Mesendoderm (in vitro differentiated cells): ENCODE measurements around the gene TEDC2.

Experiments
- DNase-seq: peaks from one replicate; pipeline ENCODE4 v3.0.0; 2013
- H2AK5ac ChIP-seq: 2 replicates; pipeline ENCODE4 v1.6.1; 2013; ENCODE audit warnings: low read length, inconsistent platforms
- H2BK120ac ChIP-seq: 2 replicates; pipeline ENCODE4 v1.6.1; 2013; ENCODE audit warnings: low read depth, mild to moderate bottlenecking, low read length, moderate library complexity, mixed read lengths
- H2BK15ac ChIP-seq: replicated peaks from 2 replicates; pipeline ENCODE4 v1.6.1; 2013; ENCODE audit warnings: low read depth, mild to moderate bottlenecking, moderate library complexity
- H2BK5ac ChIP-seq: 2 replicates; pipeline ENCODE4 v1.6.1; 2013; ENCODE audit warnings: low read length, inconsistent platforms
- H3K18ac ChIP-seq: 2 replicates; pipeline ENCODE4 v1.6.1; 2013; ENCODE audit warnings: mild to moderate bottlenecking, low read length, mixed read lengths
- H3K23ac ChIP-seq: one replicate; pipeline ENCODE4 v1.6.1; 2013; ENCODE audit warnings: low read length
- H3K27ac ChIP-seq: 2 replicates; pipeline ENCODE4 v1.5.1; 2013; ENCODE audit warnings: low read depth, mild to moderate bottlenecking, inconsistent platforms, low read length, moderate library complexity
- H3K27me3 ChIP-seq: 2 replicates; pipeline ENCODE4 v1.6.1; 2013; ENCODE audit warnings: low read length, control low read depth, mild to moderate bottlenecking, inconsistent platforms; ENCODE audit not compliant: insufficient read depth, poor library complexity
- H3K36me3 ChIP-seq: 2 replicates; pipeline ENCODE4 v1.6.1; 2013; ENCODE audit warnings: low read length, inconsistent platforms; ENCODE audit not compliant: control insufficient read depth, insufficient read depth
- H3K4ac ChIP-seq: one replicate; pipeline ENCODE4 v1.6.1; 2013; ENCODE audit warnings: low read depth, mild to moderate bottlenecking, low read length, moderate library complexity
- H3K4me1 ChIP-seq: 2 replicates; pipeline ENCODE4 v1.6.1; 2013; ENCODE audit warnings: low read depth, low read length, inconsistent platforms; ENCODE audit not compliant: control insufficient read depth
- H3K4me2 ChIP-seq: 2 replicates; pipeline ENCODE4 v1.6.1; 2013; ENCODE audit warnings: low read length
- H3K4me3 ChIP-seq: 2 replicates; pipeline ENCODE4 v1.5.1; 2013; ENCODE audit warnings: mild to moderate bottlenecking, low read length
- H3K56ac ChIP-seq: one replicate; pipeline ENCODE4 v1.6.1; 2013; ENCODE audit warnings: low read length
- H3K79me1 ChIP-seq: 2 replicates; pipeline ENCODE4 v1.6.1; 2013; ENCODE audit warnings: low read length, inconsistent platforms
- H3K79me2 ChIP-seq: 2 replicates; pipeline ENCODE4 v1.6.1; 2013; ENCODE audit warnings: mild to moderate bottlenecking, low read length; ENCODE audit not compliant: control insufficient read depth, insufficient read depth
- H3K9ac ChIP-seq: 2 replicates; pipeline ENCODE4 v1.6.1; 2013; ENCODE audit warnings: low read length, inconsistent platforms
- H4K5ac ChIP-seq: one replicate; pipeline ENCODE4 v1.6.1; 2013; ENCODE audit warnings: low read length
- H4K8ac ChIP-seq: one replicate; pipeline ENCODE4 v1.6.1; 2013; ENCODE audit warnings: low read depth, mild to moderate bottlenecking, control low read depth, low read length, moderate library complexity
- WGBS: extraction: QIAGEN DNeasy Blood & Tissue Kit; methylation state at CpG from one replicate; pipeline ENCODE4 v1.1.7; 2013; ENCODE audit warnings: low lambda C conversion rate, missing lambda C conversion rate; ENCODE audit not compliant: insufficient coverage; ENCODE audit errors: extremely low coverage; 5-methylcytosine and 5-hydroxymethylcytosine counted together

The TEDC2 gene

DNA sequence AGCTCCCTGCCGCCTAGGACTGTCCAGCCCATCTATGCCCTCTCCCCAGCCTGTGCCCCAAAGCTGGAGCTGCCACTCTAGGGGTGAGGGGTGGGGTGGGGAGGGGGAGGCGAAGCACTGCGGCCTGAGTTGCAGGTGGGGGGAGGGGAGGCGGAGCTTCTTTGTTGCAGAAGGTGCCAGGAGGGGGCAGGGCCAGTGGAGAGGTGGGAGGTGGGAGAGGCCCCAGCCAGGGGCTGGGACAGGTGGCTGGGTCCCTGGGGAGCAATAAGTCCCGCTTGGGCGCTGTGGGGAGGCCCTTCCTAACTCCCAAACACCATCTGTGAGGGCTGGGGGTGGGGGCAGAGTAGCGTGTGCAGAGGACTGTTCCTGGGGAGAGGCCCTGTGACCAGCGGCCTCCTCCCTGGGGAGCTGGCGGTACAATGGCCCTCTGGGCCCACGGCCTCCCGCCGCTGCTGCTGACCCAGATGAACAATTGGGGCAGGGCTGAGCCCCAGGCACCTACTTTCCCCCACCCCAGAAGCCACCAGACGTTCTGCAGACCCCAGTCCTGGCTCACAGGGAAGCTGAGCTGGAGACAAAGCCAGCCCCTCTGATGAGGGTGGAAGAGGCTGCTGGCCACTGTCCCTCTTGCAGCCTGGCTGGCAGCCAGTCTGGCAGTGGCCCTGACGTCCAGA lies 9.0 kb downstream of the TEDC2 start:
- Histone ChIP-seq H2AK5ac (no peak overlapping the region), H3K4me3 (no peak overlapping the region), H3K79me2 (no peaks in the 10 kb centered on the region), H3K27ac (no peak overlapping the region), H3K18ac (no peak overlapping the region), H2BK5ac (no peak overlapping the region), H3K4me2 (no peak overlapping the region), H4K8ac (no peak overlapping the region), H3K27me3 (peaks cover 9% of the 10 kb centered on the region), H2BK120ac (no peak overlapping the region), H4K5ac (no peak overlapping the region), H3K23ac (no peak overlapping the region), H3K4me1 (no peaks in the 10 kb centered on the region), H3K4ac (no peak overlapping the region), H3K79me1 (no peaks in the 10 kb centered on the region), H3K56ac (peak overlapping the region; percentile 85), H3K36me3 (no peaks in the 10 kb centered on the region), H3K9ac (peak overlapping the region; percentile 76), H2BK15ac (no peak overlapping the region)
- WGBS: no CpG with 5 or more reads among the region's 14 CpGs
- no peak for DNase-seq

GRCh38 chr16:2469399-2470233 lies 9.7 kb downstream of the TEDC2 start:
- no peaks in the 10 kb centered on the region for H3K79me1 ChIP-seq
- no peak overlapping the region for H4K5ac ChIP-seq
- H3K4me1 ChIP-seq: no peaks in the 10 kb centered on the region
- H3K23ac ChIP-seq: no peak overlapping the region
- H3K79me2 ChIP-seq: no peaks in the 10 kb centered on the region
- no peak overlapping the region for H3K4me2 ChIP-seq
- no peak overlapping the region for H3K4ac ChIP-seq
- no peak overlapping the region for H3K4me3 ChIP-seq
- H3K9ac ChIP-seq: no peak overlapping the region
- no peak overlapping the region for H2BK15ac ChIP-seq
- H3K27ac ChIP-seq: no peak overlapping the region
- no peak overlapping the region for H4K8ac ChIP-seq
- no peak overlapping the region for H2BK5ac ChIP-seq
- H2AK5ac ChIP-seq: no peak overlapping the region
- H2BK120ac ChIP-seq: no peak overlapping the region
- WGBS: no CpG with 5 or more reads among the region's 16 CpGs
- H3K36me3 ChIP-seq: no peaks in the 10 kb centered on the region
- H3K56ac ChIP-seq: no peak overlapping the region
- peaks cover 9% of the 10 kb centered on the region for H3K27me3 ChIP-seq
- no peak for DNase-seq
- H3K18ac ChIP-seq: no peak overlapping the region

DNA sequence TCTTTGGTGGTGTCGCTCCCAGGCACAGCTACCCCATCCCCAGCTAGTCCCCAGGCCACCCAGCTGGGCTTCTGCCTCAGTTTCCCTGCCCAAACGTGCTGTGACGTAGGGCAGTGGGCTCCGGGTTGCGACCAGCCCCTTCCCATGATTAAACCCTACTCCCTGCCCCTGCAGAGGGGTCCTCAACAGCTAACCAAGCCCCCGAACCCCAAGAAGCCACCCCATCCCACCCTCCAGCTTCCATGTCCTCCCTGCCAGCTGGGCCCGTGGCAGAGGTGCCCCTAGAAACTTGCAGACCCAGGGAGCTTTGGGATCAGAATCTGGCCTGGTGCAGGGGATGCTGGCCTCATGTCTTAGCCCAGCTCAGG lies 10.3 kb downstream of the TEDC2 start:
- H2AK5ac ChIP-seq: no peak overlapping the region
- no CpG with 5 or more reads among the region's 7 CpGs for WGBS
- no peak overlapping the region for H3K23ac ChIP-seq
- H2BK15ac ChIP-seq: no peak overlapping the region
- no peak overlapping the region for H3K27ac ChIP-seq
- H3K79me1 ChIP-seq: no peaks in the 10 kb centered on the region
- H3K56ac ChIP-seq: no peak overlapping the region
- peaks cover 9% of the 10 kb centered on the region for H3K27me3 ChIP-seq
- H3K79me2 ChIP-seq: no peaks in the 10 kb centered on the region
- no peak overlapping the region for H3K4me2 ChIP-seq
- H3K4ac ChIP-seq: no peak overlapping the region
- no peaks in the 10 kb centered on the region for H3K36me3 ChIP-seq
- no peak for DNase-seq
- H3K4me3 ChIP-seq: no peak overlapping the region
- H3K18ac ChIP-seq: no peak overlapping the region
- H4K5ac ChIP-seq: no peak overlapping the region
- no peak overlapping the region for H2BK5ac ChIP-seq
- H3K4me1 ChIP-seq: no peaks in the 10 kb centered on the region
- H2BK120ac ChIP-seq: no peak overlapping the region
- no peak overlapping the region for H4K8ac ChIP-seq
- no peak overlapping the region for H3K9ac ChIP-seq

DNA sequence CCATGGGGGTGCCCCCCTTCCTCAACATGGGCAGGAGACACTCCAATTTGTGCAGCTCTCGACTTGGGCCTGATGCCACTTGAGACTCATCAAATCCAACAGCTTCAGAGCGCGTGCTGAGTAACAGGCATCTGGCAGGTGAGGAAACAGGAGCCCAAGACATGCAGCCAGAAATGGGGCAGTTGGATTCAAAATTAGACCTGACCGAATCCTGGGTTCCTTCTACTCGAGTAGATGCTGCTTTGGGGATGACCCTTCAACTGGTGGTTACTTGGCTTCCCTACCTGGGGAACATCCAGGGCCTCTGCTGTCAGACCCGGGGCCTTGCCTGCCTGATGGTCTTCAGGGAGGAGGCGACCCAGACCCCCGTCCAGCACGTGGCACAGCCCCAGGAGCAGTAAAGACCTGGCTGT lies 10.7 kb downstream of the TEDC2 start:
- DNase-seq: no peak
- Histone ChIP-seq H4K5ac (no peak overlapping the region), H3K4ac (no peak overlapping the region), H4K8ac (no peak overlapping the region), H3K79me1 (no peaks in the 10 kb centered on the region), H2BK5ac (no peak overlapping the region), H3K27me3 (peaks cover 9% of the 10 kb centered on the region), H2BK15ac (no peak overlapping the region), H3K56ac (no peak overlapping the region), H2BK120ac (no peak overlapping the region), H3K9ac (no peak overlapping the region), H2AK5ac (no peak overlapping the region), H3K79me2 (no peaks in the 10 kb centered on the region), H3K36me3 (no peaks in the 10 kb centered on the region), H3K4me1 (no peaks in the 10 kb centered on the region), H3K23ac (no peak overlapping the region), H3K27ac (no peak overlapping the region), H3K18ac (no peak overlapping the region), H3K4me2 (no peak overlapping the region), H3K4me3 (no peak overlapping the region)
- WGBS: no CpG with 5 or more reads among the region's 9 CpGs

- H3K4me3 ChIP-seq: no peak within 1 kb of the TSS
- peak within 1 kb of the TSS; percentile 9 for H3K4me2 ChIP-seq
- H2BK15ac ChIP-seq: no peak within 1 kb of the TSS
- H3K36me3 ChIP-seq: no peaks in the 10 kb centered on the region
- no peak within 1 kb of the TSS for H3K4ac ChIP-seq
- no CpG with 5 or more reads among the region's 59 CpGs for WGBS
- no peaks in the 10 kb centered on the region for H3K79me1 ChIP-seq
- H3K79me2 ChIP-seq: no peaks in the 10 kb centered on the region
- DNase-seq: peak; percentile 43
- peaks cover 9% of the 10 kb centered on the region for H3K27me3 ChIP-seq
- H4K8ac ChIP-seq: no peak within 1 kb of the TSS
- no peak within 1 kb of the TSS for H2AK5ac ChIP-seq
- no peak within 1 kb of the TSS for H3K23ac ChIP-seq
- H2BK120ac ChIP-seq: no peak within 1 kb of the TSS
- H4K5ac ChIP-seq: no peak within 1 kb of the TSS
- H3K56ac ChIP-seq: peak within 1 kb of the TSS; percentile 25
- H2BK5ac ChIP-seq: no peak within 1 kb of the TSS
- no peak within 1 kb of the TSS for H3K27ac ChIP-seq
- no peak within 1 kb of the TSS for H3K18ac ChIP-seq
- H3K9ac ChIP-seq: no peak within 1 kb of the TSS
- H3K4me1 ChIP-seq: no peaks in the 10 kb centered on the region
Observed at GRCh38 chr16:2471016-2471652, 11.2 kb downstream of the TEDC2 start, which contains the start of gene NTN3. TSS of gene NTN3 (plus strand) at chr16:2471297. CDS start at chr16:2471702, 405 bp downstream.
